HepG2 (cell line): ENCODE results near the gene MEIOB. TPM values are rescaled to one million over a fixed set of nuclear protein-coding genes. Genes with fewer than 3 reads are reported as not detected.

Source experiments
- CHD4 ChIP-seq: fragments of 200-600 bp; sonication (generic); IDR thresholded peaks from 2 replicates; pipeline ENCODE4 v1.7.0; 2017; ENCODE audit warnings: mild to moderate bottlenecking, low read length, borderline replicate concordance
- DPF2 ChIP-seq: sonication (generic); formaldehyde crosslinking; IDR thresholded peaks from 2 replicates; pipeline ENCODE4 v1.4.0; 2020; ENCODE audit warnings: mild to moderate bottlenecking, low read depth, missing genetic modification reagents, borderline replicate concordance
- GATA4 ChIP-seq: sonication (generic); IDR thresholded peaks from 2 replicates; pipeline ENCODE4 v1.6.1; 2016; ENCODE audit warnings: antibody characterized with exemption, low read depth, borderline replicate concordance
- GLI4 ChIP-seq: sonication (generic); formaldehyde crosslinking; IDR thresholded peaks from 2 replicates; pipeline ENCODE4 v1.5.1; 2020; ENCODE audit warnings: missing genetic modification reagents, mild to moderate bottlenecking, moderate library complexity, borderline replicate concordance
- GTF2F1 ChIP-seq: fragments of 150-350 bp; IDR thresholded peaks from 2 replicates; pipeline ENCODE4 v1.6.1; 2014; ENCODE audit warnings: low read length
- HCFC1 ChIP-seq: fragments of 150-350 bp; IDR thresholded peaks from 2 replicates; pipeline ENCODE4 v1.6.1; 2014; ENCODE audit warnings: low read depth, low read length
- IRF9 ChIP-seq: sonication (generic); formaldehyde crosslinking; IDR thresholded peaks from 2 replicates; pipeline ENCODE4 v1.8.0; 2022; ENCODE audit warnings: missing genetic modification reagents, mild to moderate bottlenecking, borderline replicate concordance
- ISL2 ChIP-seq: sonication (generic); formaldehyde crosslinking; IDR thresholded peaks from 2 replicates; pipeline ENCODE4 v1.5.0; 2020; ENCODE audit warnings: missing genetic modification reagents
- LCORL ChIP-seq, 2 experiments: fragments of 450-650 bp in 1 of 2; sonication (generic) in 1 of 2; formaldehyde crosslinking in 1 of 2; IDR thresholded peaks; 2 replicates each; pipeline versions ENCODE4 v1.5.0 to v1.6.1; 2017 to 2020; ENCODE audit warnings: antibody characterized with exemption in 1 of 2, missing genetic modification reagents in 1 of 2
- MEIS2 ChIP-seq: sonication (generic); formaldehyde crosslinking; IDR thresholded peaks from 2 replicates; pipeline ENCODE4 v1.9.0; 2021; ENCODE audit warnings: mild to moderate bottlenecking, missing genetic modification reagents
- MYPOP ChIP-seq: sonication (generic); formaldehyde crosslinking; IDR thresholded peaks from 2 replicates; pipeline ENCODE4 v1.8.1; 2023; ENCODE audit warnings: mild to moderate bottlenecking, moderate library complexity, missing genetic modification reagents
- NCOA2 ChIP-seq: sonication (generic); formaldehyde crosslinking; IDR thresholded peaks from 2 replicates; pipeline ENCODE4 v1.8.0; 2022; ENCODE audit warnings: inconsistent platforms
- PBX3 ChIP-seq: sonication (generic); formaldehyde crosslinking; IDR thresholded peaks from 2 replicates; pipeline ENCODE4 v1.8.1; 2023; ENCODE audit warnings: missing genetic modification reagents, inconsistent platforms, borderline replicate concordance
- POGK ChIP-seq: sonication (generic); formaldehyde crosslinking; conservative IDR thresholded peaks from 2 replicates; pipeline ENCODE4 v1.8.0; 2022; ENCODE audit warnings: mild to moderate bottlenecking, moderate library complexity, missing genetic modification reagents
- PREB ChIP-seq: sonication (generic); formaldehyde crosslinking; IDR thresholded peaks from 2 replicates; pipeline ENCODE4 v1.4.0; 2020; ENCODE audit warnings: missing genetic modification reagents
- SALL1 ChIP-seq: sonication (generic); formaldehyde crosslinking; IDR thresholded peaks from 2 replicates; pipeline ENCODE4 v1.8.0; 2022; ENCODE audit warnings: mild to moderate bottlenecking, missing genetic modification reagents
- SP4 ChIP-seq: sonication (generic); formaldehyde crosslinking; IDR thresholded peaks from 2 replicates; pipeline ENCODE4 v1.8.1; 2023; ENCODE audit warnings: mild to moderate bottlenecking, missing genetic modification reagents
- ZMYM4 ChIP-seq: sonication (generic); formaldehyde crosslinking; IDR thresholded peaks from 2 replicates; pipeline ENCODE4 v1.8.1; 2023; ENCODE audit warnings: mild to moderate bottlenecking, missing genetic modification reagents
- ZNF441 ChIP-seq: sonication (generic); formaldehyde crosslinking; IDR thresholded peaks from 2 replicates; pipeline ENCODE4 v1.7.0; 2021; ENCODE audit warnings: missing genetic modification reagents, borderline replicate concordance
- ZNF558 ChIP-seq: sonication (generic); formaldehyde crosslinking; IDR thresholded peaks from 2 replicates; pipeline ENCODE4 v1.9.0; 2022; ENCODE audit warnings: mild to moderate bottlenecking, missing genetic modification reagents, borderline replicate concordance
- polyA plus RNA-seq, 8 experiments: library from polyadenylated mRNA; depleted of rRNA in 3 of 8; stranded (reverse) in 7 of 8; unstranded in 1 of 8; fragments of >200 nt; fragmentation: Illumina TruSeq in 4 of 8; extraction: Trizol in 4 of 8; gene quantifications; 2 replicates each; pipeline versions ENCODE4 v1.2.1 to v1.2.3, GENCODE V29; 2011 to 2016; ENCODE audit warnings: low read depth in 4 of 8, missing spikeins in 1 of 8, mixed read lengths in 1 of 8; ENCODE audit not compliant: insufficient read depth in 1 of 8
- total RNA-seq, 5 experiments: library from RNA; depleted of rRNA; stranded (reverse); fragments of >200 nt; fragmentation: Illumina TruSeq; extraction: Trizol; gene quantifications; 2 replicates each; pipeline ENCODE4 v1.2.3, GENCODE V29; 2016; ENCODE audit warnings: low read depth in 1 of 5

The MEIOB gene
- total and polyA plus RNA-seq, 2 of the 13 experiments (the other 11 are each of a cell fraction or from before 2014, with no cell fraction given) = 0.17 TPM; not detected in 1

- peak; percentile 91 for TF ChIP-seq MYPOP
- TF ChIP-seq ZNF558 (CRISPR knock-in tag) = peak; percentile 32; the same call in 1 of the 2 replicates
- no peak; the same call in 1 of the 2 replicates for TF ChIP-seq GLI4 (CRISPR knock-in tag)
- peak; percentile 34; the same call in 1 of the 2 replicates for TF ChIP-seq LCORL (IDR thresholded peaks at IDR 0.05)
- TF ChIP-seq LCORL (CRISPR knock-in tag; IDR thresholded peaks at IDR 0.05) = no peak; the same call in none of the 2 replicates
- peak; percentile 75; the same call in 1 of the 2 replicates for TF ChIP-seq CHD4
- 0 out of 2 replicates have a peak, but pooled peaks have one; percentile 11 for TF ChIP-seq POGK (CRISPR knock-in tag)
- no peak for TF ChIP-seq PREB (CRISPR knock-in tag)
- TF ChIP-seq PBX3 (CRISPR knock-in tag) = no peak
- peak; percentile 34; the same call in 1 of the 2 replicates for TF ChIP-seq DPF2 (CRISPR knock-in tag)
- 0 out of 2 replicates have a peak, but pooled peaks have one; percentile 19 for TF ChIP-seq ZNF441 (CRISPR knock-in tag)
- peak; percentile 79 for TF ChIP-seq SALL1 (CRISPR knock-in tag)
- no peak for TF ChIP-seq HCFC1
- TF ChIP-seq SP4 (CRISPR knock-in tag) = no peak
- TF ChIP-seq GATA4 = no peak
- TF ChIP-seq ISL2 (CRISPR knock-in tag) = peak; percentile 45; the same call in 1 of the 2 replicates
- TF ChIP-seq IRF9 = no peak
- 0 out of 2 replicates have a peak, but pooled peaks have one; percentile 20 for TF ChIP-seq MEIS2 (CRISPR knock-in tag)
- TF ChIP-seq ZMYM4 = peak; percentile 56; the same call in 1 of the 2 replicates
- TF ChIP-seq NCOA2 = peak; percentile 59
- TF ChIP-seq GTF2F1 = no peak
Observed at GRCh38 chr16:1825381-1825863, 46.5 kb downstream of the MEIOB start (continued).
